ENCODE data around the gene CPLX1.

Gene CPLX1

GRCh38 chr4:832108-832507 is 6.2 kb upstream of the CPLX1 start:
- Histone ChIP-seq H3K27me3 (replicated peaks) (peaks cover 14% of the 10 kb centered on the region), H3K36me3 (replicated peaks) (no peaks in the 10 kb centered on the region), H3K4me3 (ENCODE audit: low read depth, low read length) (no peak overlapping the region), H3K27ac (no peak overlapping the region)
- no peak for DNase-seq
- in situ Hi-C loops (cut with HindIII; ENCODE audit: low pct_ligation_motif_present, low sequenced_read_pairs): no loop called here
- TF ChIP-seq CTCF (IDR thresholded peaks at IDR 0.05; ENCODE audit: low read depth, low read length, missing control alignments): no peak

- H3K4me3 ChIP-seq (ENCODE audit: low read depth, low read length): no peak overlapping the region
- H3K36me3 ChIP-seq (replicated peaks): no peaks in the 10 kb centered on the region
- in situ Hi-C loops (cut with HindIII; ENCODE audit: low pct_ligation_motif_present, low sequenced_read_pairs): no loop called here
- TF ChIP-seq CTCF (IDR thresholded peaks at IDR 0.05; ENCODE audit: low read depth, low read length, missing control alignments): no peak
- DNase-seq: no peak
- peaks cover 17% of the 10 kb centered on the region for H3K27me3 ChIP-seq (replicated peaks)
- H3K27ac ChIP-seq: no peak overlapping the region
Measured at GRCh38 chr4:831483-831805, 5.5 kb upstream of the CPLX1 start.

- DNase-seq: no peak
- Histone ChIP-seq H3K27ac (no peak overlapping the region), H3K4me3 (ENCODE audit: low read depth, low read length) (no peak overlapping the region), H3K36me3 (replicated peaks) (no peaks in the 10 kb centered on the region), H3K27me3 (replicated peaks) (peaks cover 17% of the 10 kb centered on the region)
- no peak for TF ChIP-seq CTCF (IDR thresholded peaks at IDR 0.05; ENCODE audit: low read depth, low read length, missing control alignments)
- in situ Hi-C loops (cut with HindIII; ENCODE audit: low pct_ligation_motif_present, low sequenced_read_pairs): no loop called here
Measured at GRCh38 chr4:830601-831482, 4.9 kb upstream of the CPLX1 start.

GRCh38 chr4:829761-830600 is 4.1 kb upstream of the CPLX1 start:
- DNase-seq: no peak
- no peak for TF ChIP-seq CTCF (IDR thresholded peaks at IDR 0.05; ENCODE audit: low read depth, low read length, missing control alignments)
- Histone ChIP-seq H3K27me3 (replicated peaks) (peaks cover 22% of the 10 kb centered on the region), H3K27ac (no peak overlapping the region), H3K36me3 (replicated peaks) (no peaks in the 10 kb centered on the region), H3K4me3 (ENCODE audit: low read depth, low read length) (no peak overlapping the region)
- in situ Hi-C loops (cut with HindIII; ENCODE audit: low pct_ligation_motif_present, low sequenced_read_pairs): no loop called here

GRCh38 chr4:829291-829690 is 3.4 kb upstream of the CPLX1 start:
- TF ChIP-seq CTCF (IDR thresholded peaks at IDR 0.05; ENCODE audit: low read depth, low read length, missing control alignments): no peak
- Histone ChIP-seq H3K4me3 (ENCODE audit: low read depth, low read length) (no peak overlapping the region), H3K27ac (no peak overlapping the region), H3K36me3 (replicated peaks) (no peaks in the 10 kb centered on the region), H3K27me3 (replicated peaks) (peaks cover 29% of the 10 kb centered on the region)
- DNase-seq: no peak
- in situ Hi-C loops (cut with HindIII; ENCODE audit: low pct_ligation_motif_present, low sequenced_read_pairs): no loop called here

Data from brain microvascular endothelial cell (primary cell).